SK-N-SH (cell line): ENCODE data around the gene GSTCD. TPM values are rescaled to one million over a fixed set of nuclear protein-coding genes. Genes with fewer than 3 reads are reported as not detected.

Experiments
- CTCF ChIA-PET: fragments of 300-600, 350-600 bp; formaldehyde crosslinking; extraction: SDS; loops from one replicate; lab custom pipeline; 2021; lab: Yijun Ruan, JAX
- POLR2A ChIA-PET: fragments of 350-600 bp; sonication (Branson Sonifier 250); formaldehyde crosslinking; extraction: SDS; loops from one replicate; lab custom pipeline; 2020; ENCODE audit warnings: antibody characterized with exemption, inconsistent platforms; lab: Yijun Ruan, JAX
- DNase-seq: peaks from one replicate; pipeline ENCODE4 v3.0.0; 2012
- H2AFZ ChIP-seq: fragments of 200-600 bp; sonication (generic); 2 replicates; pipeline ENCODE4 v1.8.1; 2016; ENCODE audit warnings: antibody characterized with exemption, mild to moderate bottlenecking, low read depth
- H3F3A ChIP-seq: fragments of 200-600 bp; sonication (generic); replicated peaks from 2 replicates; pipeline ENCODE3; 2016; ENCODE audit warnings: antibody characterized with exemption, mild to moderate bottlenecking; ENCODE audit not compliant: insufficient read depth
- H3K27ac ChIP-seq, 2 experiments: fragments of 200-500 bp in 1 of 2; fragments of 200-600 bp in 1 of 2; sonication (Bioruptor generic) in 1 of 2; sonication (generic), shearing (Covaris generic) in 1 of 2; 2 replicates each; pipeline versions ENCODE4 v1.5.1 to v1.6.1; 2014 to 2016; ENCODE audit warnings: low read depth in 2 of 2, inconsistent platforms in 1 of 2, low read length in 1 of 2, mild to moderate bottlenecking in 1 of 2, mixed read lengths in 1 of 2
- H3K27me3 ChIP-seq: fragments of 200-600 bp; sonication (generic), shearing (Covaris generic); 2 replicates; pipeline ENCODE4 v1.6.1; 2016; ENCODE audit warnings: mixed run types; ENCODE audit not compliant: insufficient read depth
- H3K36me3 ChIP-seq, 2 experiments: fragments of 200-500 bp in 1 of 2; fragments of 200-600 bp in 1 of 2; sonication (Bioruptor generic) in 1 of 2; sonication (generic) in 1 of 2; replicated peaks in 1 of 2; 2 replicates each; pipeline versions ENCODE3 to v1.5.1; 2014 to 2016; ENCODE audit warnings: low read length in 1 of 2, mild to moderate bottlenecking in 1 of 2; ENCODE audit not compliant: insufficient read depth in 2 of 2, control insufficient read depth in 1 of 2
- H3K4me1 ChIP-seq, 2 experiments: fragments of 200-500 bp in 1 of 2; fragments of 200-600 bp in 1 of 2; sonication (Bioruptor generic) in 1 of 2; sonication (generic), shearing (Covaris generic) in 1 of 2; 2 replicates each; pipeline versions ENCODE4 v1.5.1 to v1.6.1; 2014 to 2016; ENCODE audit warnings: low read depth in 1 of 2, low read length in 1 of 2, mixed run types in 1 of 2; ENCODE audit not compliant: insufficient read depth in 2 of 2, control insufficient read depth in 1 of 2
- H3K4me2 ChIP-seq: fragments of 200-600 bp; sonication (generic), shearing (Covaris generic); 2 replicates; pipeline ENCODE4 v1.6.1; 2017; ENCODE audit warnings: mixed run types
- H3K4me3 ChIP-seq, 2 experiments: fragments of 200-500 bp in 1 of 2; fragments of 200-600 bp in 1 of 2; sonication (Bioruptor generic) in 1 of 2; sonication (generic), shearing (Covaris generic) in 1 of 2; 2 replicates each; pipeline versions ENCODE4 v1.5.1 to v1.8.1; 2014 to 2016; ENCODE audit warnings: low read depth in 2 of 2, inconsistent platforms in 1 of 2, low read length in 1 of 2, mild to moderate bottlenecking in 1 of 2, mixed read lengths in 1 of 2, moderate library complexity in 1 of 2
- H3K79me2 ChIP-seq: fragments of 200-600 bp; sonication (generic); 2 replicates; pipeline ENCODE4 v1.8.1; 2017; ENCODE audit warnings: mild to moderate bottlenecking; ENCODE audit not compliant: insufficient read depth
- H3K9ac ChIP-seq: fragments of 200-600 bp; sonication (generic); 2 replicates; pipeline ENCODE4 v1.6.1; 2017; ENCODE audit warnings: mixed run types
- H3K9me2 ChIP-seq: fragments of 200-600 bp; sonication (generic); 2 replicates; pipeline ENCODE4 v1.6.1; 2017; ENCODE audit warnings: mixed run types
- H3K9me3 ChIP-seq: fragments of 200-600 bp; sonication (generic); 2 replicates; pipeline ENCODE4 v1.6.1; 2017; ENCODE audit warnings: mixed run types, mild to moderate bottlenecking, moderate library complexity
- H4K20me1 ChIP-seq: fragments of 200-600 bp; sonication (generic); 2 replicates; pipeline ENCODE4 v1.6.1; 2017; ENCODE audit warnings: mild to moderate bottlenecking, mixed run types; ENCODE audit not compliant: insufficient read depth
- CHD2 ChIP-seq: fragments of 150-350 bp; IDR thresholded peaks from 2 replicates; pipeline ENCODE4 v1.6.1; 2018; ENCODE audit warnings: low read length; ENCODE audit not compliant: partially characterized antibody
- EP300 ChIP-seq, 2 experiments: IDR thresholded peaks; 2 replicates each; pipeline versions ENCODE4 v1.4.0 to v1.6.1; 2012; ENCODE audit warnings: borderline replicate concordance in 1 of 2, low read depth in 1 of 2, low read length in 1 of 2
- FOSL2 ChIP-seq: IDR thresholded peaks from 2 replicates; pipeline ENCODE4 v1.4.0; 2012; ENCODE audit warnings: low read depth, mild to moderate bottlenecking, moderate library complexity, borderline replicate concordance
- GATA2 ChIP-seq: sonication (generic); formaldehyde crosslinking; IDR thresholded peaks from 2 replicates; pipeline ENCODE4 v1.5.0; 2020; ENCODE audit warnings: mild to moderate bottlenecking, missing genetic modification reagents
- IRF3 ChIP-seq: fragments of 150-350 bp; IDR thresholded peaks from 2 replicates; pipeline ENCODE4 v1.6.1; 2016; ENCODE audit warnings: mild to moderate bottlenecking, low read depth, low read length
- JUND ChIP-seq: IDR thresholded peaks from 2 replicates; pipeline ENCODE4 v1.4.0; 2012
- MEF2A ChIP-seq: IDR thresholded peaks from 2 replicates; pipeline ENCODE4 v1.4.0; 2012; ENCODE audit warnings: low read depth, borderline replicate concordance
- MXI1 ChIP-seq: IDR thresholded peaks from 2 replicates; pipeline ENCODE4 v1.6.1; 2012; ENCODE audit warnings: mild to moderate bottlenecking, low read depth, low read length, improper control_type of control experiment
- NFIC ChIP-seq: IDR thresholded peaks from 2 replicates; pipeline ENCODE4 v1.4.0; 2012; ENCODE audit warnings: borderline replicate concordance
- RAD21 ChIP-seq: IDR thresholded peaks from 2 replicates; pipeline ENCODE4 v1.6.1; 2012; ENCODE audit warnings: mild to moderate bottlenecking, low read length
- RXRA ChIP-seq: IDR thresholded peaks from 2 replicates; pipeline ENCODE4 v1.4.0; 2012; ENCODE audit warnings: low read depth, mild to moderate bottlenecking, borderline replicate concordance
- SMC3 ChIP-seq: IDR thresholded peaks from 2 replicates; pipeline ENCODE4 v1.6.1; 2012; ENCODE audit warnings: low read depth, low read length, improper control_type of control experiment
- TCF12 ChIP-seq: IDR thresholded peaks from 2 replicates; pipeline ENCODE4 v1.4.0; 2012
- USF2 ChIP-seq: fragments of 150-350 bp; IDR thresholded peaks from 2 replicates; pipeline ENCODE4 v1.6.1; 2017; ENCODE audit warnings: antibody characterized with exemption, low read length, low read depth, borderline replicate concordance
- WGBS: methylation state at CpG from one replicate; pipeline ENCODE4 v1.1.6; 2017; ENCODE audit warnings: low lambda C conversion rate; 5-methylcytosine and 5-hydroxymethylcytosine counted together
- polyA plus RNA-seq, 3 experiments: library from polyadenylated mRNA; depleted of rRNA; stranded (reverse); fragments of >200 nt; gene quantifications; 2 replicates each; pipeline ENCODE4 v1.2.3, GENCODE V29; 2012

GSTCD gene
- polyA plus RNA-seq, 1 of the 3 experiments (the other 2 are of a cell fraction): 4.8 TPM

- no peaks in the 10 kb centered on the region for H3K79me2 ChIP-seq
- H3K4me2 ChIP-seq: no peak overlapping the region
- H3K4me3 ChIP-seq: no peak overlapping the region
- no peaks in the 10 kb centered on the region; a peak in 1 of 4 replicates for H3K4me1 ChIP-seq
- H3K27ac ChIP-seq: no peak overlapping the region
- peaks cover 3% of the 10 kb centered on the region; the same call in 1 of the 2 replicates for H3K9me3 ChIP-seq
- H3F3A ChIP-seq: no peaks in the 10 kb centered on the region
- peaks cover 0 to 4% of the 10 kb centered on the region in 2 experiments for H3K36me3 ChIP-seq
- CTCF ChIA-PET: no interaction called here
- H3K9me2 ChIP-seq: no peaks in the 10 kb centered on the region
- H3K27me3 ChIP-seq: no peaks in the 10 kb centered on the region
- TF ChIP-seq SMC3: no peak
- no peak for TF ChIP-seq RXRA
- TF ChIP-seq GATA2 (CRISPR knock-in tag): no peak
- no peak for TF ChIP-seq TCF12
- no peak for TF ChIP-seq NFIC
- no peak for TF ChIP-seq EP300 (IDR thresholded peaks at IDR 0.05; ENCODE audit: borderline replicate concordance in 1 of 2, low read depth in 1 of 2, low read length in 1 of 2)
- no peak for TF ChIP-seq MEF2A
- TF ChIP-seq, all 33 proteins: peak for 0
- Histone ChIP-seq H3K9ac (no peak overlapping the region), H4K20me1 (no peaks in the 10 kb centered on the region), H2AFZ (no peak overlapping the region)
- POLR2A ChIA-PET: no interaction called here
- WGBS: 75% methylated on average over 6 of the region's 10 CpGs
- no peak for DNase-seq
Observed at GRCh38 chr4:105858466-105859040, 150.0 kb downstream of the GSTCD start.

GRCh38 chr4:105859233-105859632, 150.6 kb downstream of the GSTCD start:
- Histone ChIP-seq H3K9me2 (no peaks in the 10 kb centered on the region), H3K36me3 (peaks cover 0 to 4% of the 10 kb centered on the region in 2 experiments), H3K4me1 (no peaks in the 10 kb centered on the region; a peak in 1 of 4 replicates), H3K4me2 (no peak overlapping the region), H3K9me3 (peaks cover 3% of the 10 kb centered on the region; the same call in 1 of the 2 replicates), H3F3A (no peaks in the 10 kb centered on the region), H4K20me1 (no peaks in the 10 kb centered on the region), H3K4me3 (no peak overlapping the region), H3K9ac (no peak overlapping the region), H2AFZ (no peak overlapping the region), H3K27me3 (no peaks in the 10 kb centered on the region), H3K79me2 (no peaks in the 10 kb centered on the region), H3K27ac (peak overlapping the region in 1 of 2 experiments; percentile 41; a peak in 1 of 4 replicates)
- WGBS: 0% methylated on average over 1 of the region's 1 CpG
- ChIA-PET POLR2A (no interaction called here), CTCF (no interaction called here)
- no peak for DNase-seq
- peak; percentile 42 for TF ChIP-seq JUND
- TF ChIP-seq FOSL2: peak; percentile 67; the same call in 1 of the 2 replicates
- TF ChIP-seq MXI1: no peak

- no peaks in the 10 kb centered on the region for H3K9me2 ChIP-seq
- H3K36me3 ChIP-seq: no peaks in the 10 kb centered on the region
- H3K9me3 ChIP-seq: no peaks in the 10 kb centered on the region
- H3K4me3 ChIP-seq: no peak overlapping the region
- H2AFZ ChIP-seq: no peak overlapping the region
- ChIA-PET CTCF (no interaction called here), POLR2A (no interaction called here)
- H3K4me2 ChIP-seq: no peak overlapping the region
- 54% methylated on average over 3 of the region's 3 CpGs for WGBS
- no peak overlapping the region for H3K27ac ChIP-seq
- no peaks in the 10 kb centered on the region for H3F3A ChIP-seq
- no peaks in the 10 kb centered on the region for H4K20me1 ChIP-seq
- DNase-seq: no peak
- H3K79me2 ChIP-seq: no peaks in the 10 kb centered on the region
- H3K27me3 ChIP-seq: no peaks in the 10 kb centered on the region
- TF ChIP-seq TCF12 (no peak), CHD2 (no peak), RXRA (no peak), IRF3 (no peak), MXI1 (no peak), RAD21 (no peak), USF2 (no peak), JUND (no peak)
- H3K9ac ChIP-seq: no peak overlapping the region
- H3K4me1 ChIP-seq: no peaks in the 10 kb centered on the region
Observed at GRCh38 chr4:105870963-105871362, 162.4 kb downstream of the GSTCD start.
